GM18517 (cell line): Measurements from ENCODE around the gene ZNF329.

Source experiments
- ATAC-seq: cut with Tn5 transposase; IDR thresholded peaks from one replicate; pipeline ENCODE4 v1.9.1; 2021; ENCODE audit warnings: mild to moderate bottlenecking, moderate library complexity; ENCODE audit not compliant: unreplicated experiment

The ZNF329 gene

GRCh38 chr19:58123354-58123753, 27.2 kb downstream of the ZNF329 start:
- ATAC-seq: no peak

GRCh38 chr19:58118979-58119733, 31.4 kb downstream of the ZNF329 start:
- no peak for ATAC-seq

- no peak for ATAC-seq
Observed at GRCh38 chr19:58117841-58118575, 32.6 kb downstream of the ZNF329 start.

DNA sequence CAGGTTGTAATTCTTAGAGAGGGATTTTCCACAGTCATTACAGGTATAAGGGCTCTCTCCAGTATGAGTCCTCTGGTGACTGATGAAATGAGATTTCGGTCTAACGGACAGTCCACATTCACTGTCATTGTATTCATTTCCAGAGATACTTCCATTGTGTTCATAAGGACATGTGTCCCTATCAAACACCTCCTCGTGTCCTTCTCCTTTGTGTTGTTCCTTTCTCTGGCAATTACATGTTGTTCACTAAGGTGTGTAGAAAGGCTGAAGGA, 42.1 kb downstream of the ZNF329 start:
- ATAC-seq: no peak

DNA sequence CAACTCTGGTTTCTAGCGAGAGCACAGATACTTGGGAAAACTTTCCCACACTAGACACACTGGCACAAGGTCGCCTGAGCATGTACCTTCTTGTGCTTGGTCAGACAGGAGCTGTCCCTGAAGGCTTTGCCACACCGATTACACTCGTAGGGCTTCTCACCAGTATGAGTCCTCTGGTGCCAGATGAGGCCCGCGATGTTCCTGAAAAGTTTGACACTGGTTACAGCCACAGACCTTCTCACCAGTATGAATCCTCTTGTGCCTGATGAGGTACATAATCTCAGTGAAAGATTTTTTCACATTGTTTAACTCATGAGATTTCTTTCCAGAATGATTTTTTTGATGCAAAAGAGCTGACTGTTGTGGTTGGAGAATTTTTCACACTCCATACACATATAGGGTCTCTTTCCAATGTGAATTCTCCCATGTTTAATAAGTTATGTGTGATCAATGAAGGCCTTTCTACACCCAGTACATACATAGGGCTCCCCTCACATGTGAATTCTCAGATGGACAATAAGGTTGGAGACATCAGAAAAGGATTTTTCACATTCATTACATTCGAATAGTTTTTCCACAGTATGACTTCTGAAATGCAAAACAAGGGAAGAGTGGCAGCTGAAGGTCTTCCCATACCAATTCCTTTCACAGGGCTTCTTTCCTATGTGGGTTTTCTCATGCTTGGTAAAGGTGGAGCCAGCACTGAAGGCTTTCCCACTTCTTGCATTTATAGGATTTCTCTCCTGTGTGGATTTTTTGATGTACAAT, 42.6 kb downstream of the ZNF329 start:
- ATAC-seq: no peak

DNA sequence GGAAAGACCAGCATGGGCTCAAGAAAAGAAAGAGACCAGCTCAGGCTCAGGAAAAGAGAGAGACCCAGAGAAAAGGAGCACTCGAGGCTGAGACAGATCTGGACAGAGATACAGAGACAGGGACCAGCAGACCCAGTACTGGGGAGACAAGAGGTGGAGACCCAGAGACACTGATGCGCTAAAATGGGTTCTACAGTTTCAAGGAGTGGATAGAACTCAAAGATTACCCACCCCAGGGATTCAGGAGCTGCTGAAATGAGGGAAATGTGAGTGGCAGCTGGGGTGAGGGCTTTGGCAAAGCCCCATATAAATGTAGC, 51.9 kb downstream of the ZNF329 start:
- ATAC-seq: no peak

DNA sequence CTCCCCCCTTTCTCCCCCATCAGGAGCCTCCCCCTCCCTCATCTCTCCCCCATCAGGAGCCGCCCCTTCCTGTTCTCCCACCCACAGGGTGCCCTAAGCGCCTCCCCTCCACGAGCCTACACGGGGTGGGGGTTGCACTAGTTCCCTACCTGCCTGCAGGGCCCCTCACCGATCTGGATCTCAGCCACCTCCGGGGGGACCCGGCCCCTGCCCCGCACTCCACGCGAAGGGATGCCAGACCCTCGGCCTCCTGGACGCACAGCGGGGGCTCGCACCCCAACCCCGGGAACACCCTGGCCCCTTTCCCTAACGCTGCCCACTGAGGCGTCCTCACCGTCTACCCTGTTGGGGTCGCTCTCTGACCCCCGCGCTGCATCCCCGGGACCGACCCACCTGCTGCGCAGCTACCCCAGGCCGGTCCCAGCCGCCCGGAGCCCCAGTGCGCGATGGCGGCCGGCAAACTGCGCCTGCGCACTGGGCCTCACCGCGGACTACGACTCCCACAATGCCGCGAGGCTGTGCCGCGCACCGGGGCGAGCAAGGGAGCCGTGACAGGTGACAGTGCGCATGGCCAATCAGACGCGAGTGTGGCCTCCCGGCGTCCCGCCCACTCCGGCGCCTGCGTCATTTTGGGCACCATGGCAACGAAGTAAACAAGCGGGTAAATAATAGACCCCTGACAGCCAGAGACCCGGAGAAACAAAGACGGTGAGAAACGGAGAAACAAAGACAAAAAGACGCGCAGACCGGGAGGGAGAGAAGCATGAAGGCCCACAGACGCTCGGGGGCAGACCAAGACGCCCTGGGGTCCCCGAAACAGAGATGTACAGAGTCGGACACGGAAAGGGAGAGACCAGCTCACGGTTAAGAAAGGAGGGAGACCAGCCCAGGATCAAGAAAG, 52.6 kb downstream of the ZNF329 start, which contains the start of gene ZSCAN18:
Gene ZSCAN18, minus strand, starts transcription at position 451 of the 901 bp plus-strand sequence. CDS start 7,964 bp downstream, outside the sequence.
- no peak for ATAC-seq

DNA sequence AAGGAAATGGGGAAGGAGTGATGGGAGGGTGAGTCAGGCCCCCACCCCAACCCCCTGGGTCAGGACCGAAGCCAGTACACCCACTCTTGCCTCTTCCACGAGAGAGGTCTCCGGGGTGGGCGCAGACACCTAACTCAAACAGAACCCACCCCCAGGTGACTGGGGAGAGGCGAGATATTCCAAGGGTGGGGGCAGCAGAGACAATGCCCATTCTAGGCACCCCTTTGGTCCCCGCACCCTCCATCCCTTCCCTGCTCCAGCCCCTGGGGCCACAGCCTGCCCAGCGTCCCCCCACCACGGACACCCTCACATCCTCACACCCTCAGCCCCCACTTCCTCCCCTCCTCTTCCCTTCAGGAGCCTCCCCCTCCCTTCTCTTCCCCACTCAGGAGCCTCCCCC, 53.2 kb downstream of the ZNF329 start:
- ATAC-seq: no peak

GRCh38 chr19:58096884-58097283, 53.7 kb downstream of the ZNF329 start:
- no peak for ATAC-seq

DNA sequence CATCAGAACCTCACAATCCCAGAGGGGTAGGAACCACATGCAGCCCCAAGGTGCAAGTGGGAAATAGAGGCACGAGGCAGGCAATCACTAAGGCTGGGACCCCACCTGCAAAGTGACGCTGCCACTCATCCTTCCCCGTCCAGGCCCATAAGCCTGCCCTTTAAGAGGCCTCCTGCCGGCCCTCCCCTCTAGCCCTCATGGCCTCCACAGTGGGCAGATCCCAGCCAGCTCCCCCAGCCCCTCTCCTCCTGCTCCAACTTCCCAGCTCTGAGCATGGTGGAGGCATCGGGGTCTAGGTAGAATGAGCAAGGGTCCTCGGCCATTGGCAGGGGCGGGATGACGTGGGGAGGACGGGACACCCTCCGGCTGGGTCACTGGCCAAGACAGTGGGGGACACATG, 55.3 kb downstream of the ZNF329 start:
- no peak for ATAC-seq

GRCh38 chr19:58093071-58093470, 57.5 kb downstream of the ZNF329 start:
- no peak for ATAC-seq

GRCh38 chr19:58091251-58091995, 59.2 kb downstream of the ZNF329 start:
- ATAC-seq: no peak

DNA sequence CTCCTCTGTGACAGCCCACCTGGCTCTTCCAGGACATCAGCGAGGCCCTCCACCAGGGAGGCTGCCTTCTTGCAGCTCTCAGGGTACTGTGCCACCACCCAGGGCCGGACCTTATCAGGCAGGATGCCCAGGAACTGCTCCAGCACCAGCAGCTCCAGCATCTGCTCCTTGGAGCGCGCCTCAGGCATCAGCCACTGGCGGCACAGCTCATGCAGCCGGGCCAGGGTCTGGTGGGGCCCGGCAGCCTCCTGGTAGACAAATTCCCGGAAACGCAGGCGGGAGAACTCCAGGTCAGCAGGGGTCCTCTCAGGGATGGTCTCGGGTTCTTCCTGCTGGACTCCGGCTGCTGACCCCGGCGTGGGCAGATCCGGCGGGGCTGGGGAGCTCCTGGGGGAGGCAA, 60.7 kb downstream of the ZNF329 start:
- ATAC-seq: no peak

DNA sequence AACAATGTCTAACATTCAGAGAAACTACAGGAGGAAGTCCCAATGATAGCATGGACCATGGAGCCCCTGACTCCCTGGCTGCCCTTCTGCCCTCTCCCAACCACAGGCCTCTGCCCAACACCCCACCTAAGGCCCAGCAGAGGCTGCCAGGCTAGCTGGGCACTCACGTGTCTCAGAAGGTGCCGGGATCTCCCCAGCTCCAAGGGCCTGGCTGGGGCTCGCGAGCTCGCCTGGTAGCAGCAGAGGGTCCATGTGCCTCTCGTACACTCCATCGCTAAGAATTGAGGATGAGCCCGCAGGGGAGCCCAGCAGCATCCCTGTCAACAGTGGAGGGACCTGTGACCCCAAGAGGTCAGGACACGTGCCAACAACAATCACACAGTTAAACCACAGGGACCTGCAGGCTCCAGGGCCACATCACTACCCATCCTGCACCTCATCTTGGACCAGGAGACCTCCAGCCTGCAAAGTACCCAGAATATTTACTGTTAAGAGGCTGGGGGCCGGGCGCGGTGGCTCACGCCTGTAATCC, 62.0 kb downstream of the ZNF329 start:
- no peak for ATAC-seq

DNA sequence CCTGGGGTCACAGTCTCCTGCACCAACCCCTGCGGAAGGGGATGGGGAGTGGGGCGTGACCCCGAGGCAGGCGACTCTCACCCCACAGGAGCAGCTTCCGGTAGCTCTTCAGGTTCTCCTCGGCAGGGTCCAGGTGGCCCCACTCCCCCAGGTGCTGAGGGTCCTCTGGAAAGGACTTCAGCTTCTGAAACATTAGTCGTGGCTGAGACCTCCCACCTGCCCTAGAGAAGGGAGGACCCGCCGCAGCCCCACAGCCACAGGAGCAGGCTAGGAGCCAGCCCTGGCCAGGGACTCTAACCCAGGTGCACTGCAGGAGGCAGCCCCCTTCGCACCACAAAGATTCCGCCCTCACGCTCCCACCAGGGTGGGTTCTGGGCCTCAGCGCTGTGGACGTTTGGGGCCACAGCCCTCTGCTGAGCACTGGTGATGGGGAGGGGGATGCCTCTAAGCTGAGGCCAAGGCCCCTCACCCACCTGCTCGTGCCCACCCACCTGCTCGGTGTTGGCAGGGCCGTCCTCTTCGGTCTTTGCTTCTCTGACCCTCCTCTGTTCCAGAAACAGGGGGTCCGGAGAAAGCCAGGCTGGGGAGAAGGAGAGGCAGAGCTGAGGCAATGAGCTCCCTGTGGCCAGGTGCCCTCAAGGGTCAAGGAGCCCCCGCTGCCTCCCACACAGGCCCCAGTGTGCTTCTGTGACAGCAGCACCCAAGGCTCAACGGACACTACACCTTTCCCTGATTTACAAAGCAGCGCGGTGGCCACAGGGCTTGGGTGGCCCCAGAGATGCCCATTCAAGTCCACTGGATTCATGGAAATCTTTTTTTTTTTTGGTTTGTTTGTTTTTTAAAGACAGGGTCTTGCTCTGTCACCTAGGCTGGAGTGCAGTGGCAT, 63.5 kb downstream of the ZNF329 start:
- ATAC-seq: no peak

DNA sequence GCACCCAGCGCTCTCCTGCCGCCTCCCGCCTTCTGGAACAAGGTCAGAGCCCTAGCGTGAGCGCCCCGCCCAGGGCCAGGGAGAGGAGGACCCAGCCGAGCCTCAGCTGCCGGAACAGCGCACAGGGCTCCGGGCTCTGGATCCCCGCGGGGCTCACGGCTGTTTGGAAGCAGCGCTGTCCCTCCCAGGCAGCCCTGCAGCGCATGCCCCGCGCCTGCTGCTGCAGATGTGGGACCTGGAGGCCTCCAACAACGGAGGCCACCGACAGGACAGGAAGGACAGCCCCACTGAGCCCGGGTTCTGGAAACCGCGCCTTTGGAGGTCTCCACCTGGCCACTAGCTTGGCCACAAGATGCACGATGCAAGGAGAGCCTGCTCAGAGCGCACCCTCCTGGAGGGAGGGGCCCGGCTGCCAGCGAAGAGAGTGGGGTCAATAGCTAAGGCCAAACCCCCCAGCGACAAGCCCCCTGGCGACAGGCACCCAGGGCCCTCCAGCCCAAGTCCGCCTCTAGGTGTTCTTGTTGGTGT, 65.2 kb downstream of the ZNF329 start:
- no peak for ATAC-seq

- ATAC-seq: no peak
Observed at GRCh38 chr19:58084596-58085347, 65.8 kb downstream of the ZNF329 start.

GRCh38 chr19:58083021-58083420, 67.6 kb downstream of the ZNF329 start:
- no peak for ATAC-seq
